ENCODE measurements around the gene GPC5. TPM values are rescaled to one million over a fixed set of nuclear protein-coding genes. Genes with fewer than 3 reads are reported as not detected.

GPC5 gene
- total and polyA plus RNA-seq, 2 donors (not counting 3 experiments of a cell fraction or from before 2014, with no cell fraction given): 0.59 to 0.97 TPM

DNA sequence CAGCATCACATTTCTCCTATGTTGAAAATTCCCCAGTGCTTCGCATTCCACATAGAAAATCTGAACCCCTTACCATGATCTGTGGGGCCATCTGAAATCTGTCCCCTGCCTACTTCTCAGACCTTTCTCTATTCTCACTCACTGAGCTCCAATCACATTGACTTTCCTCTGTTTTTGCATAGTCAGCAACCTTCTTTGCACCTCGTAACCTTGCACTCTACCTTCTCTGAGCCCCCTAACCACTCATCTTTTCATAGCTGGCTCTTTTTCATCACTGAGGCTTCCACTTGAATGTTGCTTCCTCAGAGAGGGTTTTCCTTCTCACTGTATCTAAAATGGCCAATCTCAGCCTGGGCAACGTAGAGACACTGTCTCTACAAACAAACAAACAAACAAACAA lies 286.3 kb downstream of the GPC5 start:
- no peaks in the 10 kb centered on the region for H3K36me3 ChIP-seq (ENCODE audit: control insufficient read depth in 2 of 2, extremely low read depth in 1 of 2, insufficient read depth in 2 of 2, low read length in 2 of 2)
- no peaks in the 10 kb centered on the region for H3K9me1 ChIP-seq (replicated peaks; ENCODE audit: control insufficient read depth, extremely low read depth, insufficient read depth, low read length)
- intact Hi-C loops (cut with micrococcal nuclease) (no loop called here), dilution Hi-C loops (cut with MboI; ENCODE audit: extremely low pct_ligation_motif_present, low sequenced_read_pairs) (no loop called here)
- H3K27ac ChIP-seq (ENCODE audit: insufficient read depth, low read depth, low read length): no peak overlapping the region
- POLR2A ChIA-PET: no interaction called here
- TF ChIP-seq, protein P1, sequence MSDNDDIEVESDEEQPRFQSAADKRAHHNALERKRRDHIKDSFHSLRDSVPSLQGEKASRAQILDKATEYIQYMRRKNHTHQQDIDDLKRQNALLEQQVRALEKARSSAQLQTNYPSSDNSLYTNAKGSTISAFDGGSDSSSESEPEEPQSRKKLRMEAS (IDR thresholded peaks at IDR 0.05; ENCODE audit: insufficient read depth, insufficient read length): no peak
- no peak for DNase-seq (ENCODE audit: low read depth, low spot score)
- H3K4me3 ChIP-seq (replicated peaks in 1 of 3; ENCODE audit: insufficient read depth in 1 of 3, low read depth in 1 of 3, low read length in 3 of 3): no peak overlapping the region
- H3K4me2 ChIP-seq (ENCODE audit: insufficient read depth, low read length): no peak overlapping the region
- FAIRE-seq: no peak
- CTCF ChIA-PET: no interaction called here
- H3K27me3 ChIP-seq (ENCODE audit: control insufficient read depth in 2 of 2, insufficient read depth in 2 of 2, low read length in 2 of 2): no peaks in the 10 kb centered on the region
- no peak overlapping the region for H3K9ac ChIP-seq (replicated peaks; ENCODE audit: extremely low read depth, insufficient read depth, low read length)
- H3K9me3 ChIP-seq (replicated peaks; ENCODE audit: control insufficient read depth, insufficient read depth, low read length): peaks cover 3% of the 10 kb centered on the region
- no peaks in the 10 kb centered on the region for H3K4me1 ChIP-seq (ENCODE audit: control insufficient read depth, extremely low read depth, insufficient read depth, low read length)
- no peaks in the 10 kb centered on the region for H3K79me2 ChIP-seq (ENCODE audit: control insufficient read depth, insufficient read depth, low read length)
- no peaks in the 10 kb centered on the region for H4K20me1 ChIP-seq (replicated peaks; ENCODE audit: control insufficient read depth, extremely low read depth, insufficient read depth, low read length)
- no peak overlapping the region for H2AFZ ChIP-seq (ENCODE audit: low read depth, low read length)
- BruUV-seq (replicated peaks): no TSS peak

DNA sequence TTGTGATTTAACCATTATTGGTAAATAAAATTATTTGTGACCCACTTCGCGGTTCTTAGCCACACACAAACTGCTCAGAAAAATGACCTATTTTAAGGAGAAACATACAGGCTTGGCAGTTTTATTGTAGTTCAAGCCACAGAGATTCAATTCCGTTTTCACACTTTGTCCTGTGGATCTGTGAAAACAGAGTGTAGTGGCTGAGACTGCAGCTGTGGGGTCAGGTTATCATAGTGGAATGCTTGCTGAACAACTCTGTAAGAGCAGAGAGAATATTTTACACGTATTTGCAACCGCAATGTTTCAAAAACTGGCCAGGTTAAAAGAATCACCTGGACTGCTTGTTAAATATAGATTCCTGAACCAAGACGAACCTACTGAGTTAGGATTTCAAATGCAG lies 292.5 kb downstream of the GPC5 start:
- Histone ChIP-seq H3K9ac (replicated peaks; ENCODE audit: extremely low read depth, insufficient read depth, low read length) (no peak overlapping the region), H2AFZ (ENCODE audit: low read depth, low read length) (no peak overlapping the region), H4K20me1 (replicated peaks; ENCODE audit: control insufficient read depth, extremely low read depth, insufficient read depth, low read length) (no peaks in the 10 kb centered on the region), H3K4me1 (ENCODE audit: control insufficient read depth, extremely low read depth, insufficient read depth, low read length) (no peaks in the 10 kb centered on the region), H3K4me3 (replicated peaks in 1 of 3; ENCODE audit: insufficient read depth in 1 of 3, low read depth in 1 of 3, low read length in 3 of 3) (no peak overlapping the region), H3K27ac (ENCODE audit: insufficient read depth, low read depth, low read length) (no peak overlapping the region), H3K9me3 (replicated peaks; ENCODE audit: control insufficient read depth, insufficient read depth, low read length) (no peaks in the 10 kb centered on the region), H3K27me3 (ENCODE audit: control insufficient read depth in 2 of 2, insufficient read depth in 2 of 2, low read length in 2 of 2) (no peaks in the 10 kb centered on the region), H3K9me1 (replicated peaks; ENCODE audit: control insufficient read depth, extremely low read depth, insufficient read depth, low read length) (no peaks in the 10 kb centered on the region), H3K36me3 (ENCODE audit: control insufficient read depth in 2 of 2, extremely low read depth in 1 of 2, insufficient read depth in 2 of 2, low read length in 2 of 2) (no peaks in the 10 kb centered on the region), H3K4me2 (ENCODE audit: insufficient read depth, low read length) (no peak overlapping the region), H3K79me2 (ENCODE audit: control insufficient read depth, insufficient read depth, low read length) (no peaks in the 10 kb centered on the region)
- CTCF ChIA-PET: no interaction called here
- no TSS peak for BruUV-seq (replicated peaks)
- FAIRE-seq (no peak), DNase-seq (ENCODE audit: low read depth, low spot score) (no peak)
- intact Hi-C loops (cut with micrococcal nuclease) (no loop called here), dilution Hi-C loops (cut with MboI; ENCODE audit: extremely low pct_ligation_motif_present, low sequenced_read_pairs) (no loop called here)
- POLR2A ChIA-PET: no interaction called here
- TF ChIP-seq FOS (IDR thresholded peaks at IDR 0.05; ENCODE audit: borderline replicate concordance, insufficient read depth, low read length) (no peak), JUN (IDR thresholded peaks at IDR 0.05; ENCODE audit: borderline replicate concordance, insufficient read depth, insufficient read length, low read depth) (no peak), MYC (IDR thresholded peaks at IDR 0.05; ENCODE audit: low read depth, low read length) (no peak), POLR2AphosphoS5 (IDR thresholded peaks at IDR 0.05; ENCODE audit: insufficient read depth, low read depth, low read length) (no peak), GATA2 (IDR thresholded peaks at IDR 0.05; ENCODE audit: insufficient read depth, insufficient read length, low read depth, low read length) (no peak), POLR2A (IDR thresholded peaks at IDR 0.05; ENCODE audit: low read depth, low read length) (no peak), EZH2 (IDR thresholded peaks at IDR 0.05; ENCODE audit: borderline replicate concordance, low read depth, low read length, severe bottlenecking) (no peak)
- TF ChIP-seq, protein P2, sequence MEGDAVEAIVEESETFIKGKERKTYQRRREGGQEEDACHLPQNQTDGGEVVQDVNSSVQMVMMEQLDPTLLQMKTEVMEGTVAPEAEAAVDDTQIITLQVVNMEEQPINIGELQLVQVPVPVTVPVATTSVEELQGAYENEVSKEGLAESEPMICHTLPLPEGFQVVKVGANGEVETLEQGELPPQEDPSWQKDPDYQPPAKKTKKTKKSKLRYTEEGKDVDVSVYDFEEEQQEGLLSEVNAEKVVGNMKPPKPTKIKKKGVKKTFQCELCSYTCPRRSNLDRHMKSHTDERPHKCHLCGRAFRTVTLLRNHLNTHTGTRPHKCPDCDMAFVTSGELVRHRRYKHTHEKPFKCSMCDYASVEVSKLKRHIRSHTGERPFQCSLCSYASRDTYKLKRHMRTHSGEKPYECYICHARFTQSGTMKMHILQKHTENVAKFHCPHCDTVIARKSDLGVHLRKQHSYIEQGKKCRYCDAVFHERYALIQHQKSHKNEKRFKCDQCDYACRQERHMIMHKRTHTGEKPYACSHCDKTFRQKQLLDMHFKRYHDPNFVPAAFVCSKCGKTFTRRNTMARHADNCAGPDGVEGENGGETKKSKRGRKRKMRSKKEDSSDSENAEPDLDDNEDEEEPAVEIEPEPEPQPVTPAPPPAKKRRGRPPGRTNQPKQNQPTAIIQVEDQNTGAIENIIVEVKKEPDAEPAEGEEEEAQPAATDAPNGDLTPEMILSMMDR (IDR thresholded peaks at IDR 0.05; ENCODE audit: extremely low read depth in 1 of 2, insufficient read depth in 1 of 2, low read depth in 1 of 2, low read length in 2 of 2): no peak
- TF ChIP-seq, protein P1 (IDR thresholded peaks at IDR 0.05; ENCODE audit: insufficient read depth, insufficient read length): no peak

Measured in endothelial cell of umbilical vein (primary cell).